ENCODE measurements around the gene PASK.

PASK gene

DNA sequence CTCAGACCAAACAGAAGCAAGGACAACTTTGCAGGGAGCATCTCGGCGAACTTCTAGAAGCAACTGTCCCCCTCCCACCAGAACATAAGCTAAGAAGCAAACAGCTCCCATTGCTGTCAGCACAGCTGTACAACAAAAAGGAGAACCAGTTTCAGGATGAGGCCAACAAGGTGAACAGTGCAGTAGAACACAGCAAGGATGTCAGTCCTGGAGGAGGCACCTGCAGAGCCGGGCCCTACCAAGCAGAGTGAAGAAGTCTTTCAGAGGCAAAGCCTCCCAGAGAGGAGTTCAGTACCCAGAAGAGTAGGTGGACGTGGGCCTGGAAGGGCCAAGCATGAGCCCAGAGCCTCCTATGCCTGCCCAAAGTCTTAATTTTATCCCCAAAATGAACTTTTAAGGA lies 1.0 kb downstream of the PASK start:
- no peak for DNase-seq (ENCODE audit: low read depth in 2 of 3, low spot score in 1 of 3)

DNA sequence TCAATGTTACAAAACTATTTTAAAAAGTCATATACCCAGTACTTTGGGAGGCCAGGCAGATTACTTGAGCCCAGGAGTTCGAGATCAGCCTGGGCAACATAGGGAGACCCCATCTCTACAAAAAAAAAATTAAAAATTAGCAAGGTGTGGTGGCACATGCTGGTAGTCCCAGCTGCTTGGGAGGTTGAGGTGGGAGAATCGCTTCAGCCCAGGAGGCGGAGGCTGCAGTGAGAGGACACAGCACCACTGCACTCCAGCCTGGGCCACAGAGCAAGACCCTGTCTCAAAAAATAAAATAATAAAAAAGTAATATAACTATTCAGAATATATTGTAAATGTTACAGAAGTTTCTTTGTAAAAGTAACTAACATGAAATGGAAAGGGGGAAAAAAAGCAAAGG lies 1.9 kb downstream of the PASK start:
- no peak for DNase-seq (ENCODE audit: low read depth in 2 of 3, low spot score in 1 of 3)

DNA sequence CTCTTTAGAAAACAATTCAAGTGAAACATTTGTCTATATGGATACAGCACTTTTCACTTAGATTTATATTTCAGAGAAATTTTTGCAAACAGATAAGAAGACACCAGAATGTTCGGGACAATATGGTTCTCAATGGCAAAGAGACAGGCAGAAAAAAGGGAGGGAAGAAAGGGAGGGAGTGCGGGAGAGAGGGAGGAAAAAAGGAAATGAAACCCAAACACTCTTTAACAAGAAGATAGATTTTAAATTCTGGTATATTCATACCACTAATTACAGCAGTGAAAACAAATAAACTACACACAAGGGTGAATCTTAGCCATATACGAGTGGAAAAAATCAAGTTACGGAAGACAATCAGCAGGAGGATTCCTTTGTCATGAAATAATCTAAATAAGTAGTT lies 3.0 kb downstream of the PASK start:
- DNase-seq (ENCODE audit: low read depth in 2 of 3, low spot score in 1 of 3) = no peak

- no peak for DNase-seq (ENCODE audit: low read depth in 2 of 3, low spot score in 1 of 3)
Observed at GRCh38 chr2:241142593-241142992, 6.7 kb downstream of the PASK start.

- DNase-seq (ENCODE audit: low read depth in 2 of 3, low spot score in 1 of 3) = no peak
Observed at GRCh38 chr2:241142063-241142462, 7.2 kb downstream of the PASK start.

DNA sequence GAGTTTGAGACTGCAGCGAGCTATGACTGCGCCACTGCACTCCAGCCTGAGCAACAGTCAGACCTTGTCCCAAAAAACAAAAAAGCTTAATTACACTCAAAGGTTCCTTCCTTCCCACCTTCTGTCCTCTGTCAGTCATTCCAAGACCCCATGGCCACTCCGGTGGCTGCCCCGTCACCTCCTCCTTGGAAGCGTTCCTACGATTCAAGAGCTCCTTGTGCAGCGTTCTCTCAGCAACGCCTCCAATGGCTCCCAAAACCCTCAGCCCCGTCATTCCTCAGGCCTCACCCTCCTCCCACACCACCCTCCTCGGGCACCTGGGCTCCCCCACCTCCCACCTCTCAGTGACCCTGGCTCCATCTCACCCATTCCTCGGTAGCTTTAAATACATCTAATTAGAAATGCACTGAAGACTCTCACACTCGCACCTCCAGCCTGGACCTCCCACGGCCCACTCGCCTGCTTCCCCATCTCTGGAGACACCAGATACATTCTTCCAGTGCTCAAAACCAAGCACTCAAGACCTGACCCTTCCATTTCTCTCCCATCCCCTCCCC lies 8.0 kb downstream of the PASK start:
- DNase-seq (ENCODE audit: low read depth in 2 of 3, low spot score in 1 of 3) = no peak

GRCh38 chr2:241140445-241140840 lies 8.8 kb downstream of the PASK start:
- DNase-seq (ENCODE audit: low read depth in 2 of 3, low spot score in 1 of 3) = no peak

DNA sequence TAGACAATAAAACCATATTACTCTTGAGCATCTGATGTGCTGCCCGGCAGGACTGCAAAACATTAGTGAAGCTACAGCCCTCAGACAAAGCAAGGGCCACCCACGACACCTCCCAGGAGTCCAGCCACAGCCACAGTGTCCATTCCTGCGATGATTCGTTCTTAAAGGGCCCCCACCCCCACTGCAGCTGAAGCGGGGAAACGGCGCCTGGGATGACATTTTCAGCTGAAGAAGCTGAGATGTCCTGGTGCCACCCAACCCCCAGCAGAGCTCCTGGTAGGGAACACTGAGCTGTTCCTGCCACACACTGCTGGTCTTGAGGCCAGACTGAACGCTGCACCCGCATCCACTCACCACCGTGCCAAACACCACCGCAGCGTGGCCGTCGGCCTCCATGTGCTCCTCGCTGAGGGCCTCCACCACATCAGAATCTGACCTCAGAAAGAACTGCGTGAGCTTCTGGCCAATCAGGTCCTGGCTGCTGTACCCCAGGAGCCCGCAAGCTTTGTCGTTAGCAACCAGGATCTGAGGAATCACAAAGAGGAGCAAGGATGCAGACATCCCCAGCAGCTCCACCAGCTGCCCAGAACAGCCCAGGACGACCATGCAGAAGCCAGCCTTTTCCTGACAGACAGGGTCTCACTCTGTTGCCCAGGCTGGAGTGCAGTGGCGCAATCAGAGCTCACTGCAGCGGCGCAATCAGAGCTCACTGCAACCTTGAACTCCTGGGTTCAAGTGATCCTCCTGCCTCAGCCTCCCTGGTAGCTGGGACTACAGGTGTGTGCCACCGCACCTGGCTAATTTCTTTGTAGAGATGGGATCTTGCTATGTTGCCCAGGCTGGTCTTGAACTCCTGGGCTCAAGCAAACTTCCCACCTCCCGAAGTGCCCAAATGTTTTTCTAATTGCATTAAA lies 9.5 kb downstream of the PASK start:
- DNase-seq (ENCODE audit: low read depth in 2 of 3, low spot score in 1 of 3) = no peak

DNA sequence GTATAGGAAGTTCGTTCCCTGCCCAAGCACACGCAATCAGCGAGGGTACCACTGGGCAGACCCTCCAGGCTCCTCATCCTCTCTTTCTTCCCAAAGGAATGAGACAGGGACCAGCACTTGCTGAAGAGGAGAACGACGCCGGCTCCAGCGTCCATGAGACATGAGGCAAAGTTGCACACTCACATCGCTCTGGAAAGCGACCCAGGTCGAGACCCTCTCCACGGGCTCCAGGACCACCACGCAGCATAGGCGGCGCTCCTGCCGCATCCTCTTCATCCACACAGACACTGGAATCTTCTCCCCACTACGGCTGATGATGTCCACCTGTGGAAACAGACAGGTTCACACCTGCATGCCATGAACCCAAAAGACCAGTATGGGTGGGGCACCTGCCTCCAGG lies 10.8 kb downstream of the PASK start:
- DNase-seq (ENCODE audit: low read depth in 2 of 3, low spot score in 1 of 3) = no peak

- no peak for DNase-seq (ENCODE audit: low read depth in 2 of 3, low spot score in 1 of 3)
Observed at GRCh38 chr2:241137276-241138190, 11.7 kb downstream of the PASK start.

- DNase-seq (ENCODE audit: low read depth in 2 of 3, low spot score in 1 of 3) = no peak
Observed at GRCh38 chr2:241136661-241137260, 12.5 kb downstream of the PASK start.

- DNase-seq (ENCODE audit: low read depth in 2 of 3, low spot score in 1 of 3) = no peak
Observed at GRCh38 chr2:241136191-241136590, 13.1 kb downstream of the PASK start.

DNA sequence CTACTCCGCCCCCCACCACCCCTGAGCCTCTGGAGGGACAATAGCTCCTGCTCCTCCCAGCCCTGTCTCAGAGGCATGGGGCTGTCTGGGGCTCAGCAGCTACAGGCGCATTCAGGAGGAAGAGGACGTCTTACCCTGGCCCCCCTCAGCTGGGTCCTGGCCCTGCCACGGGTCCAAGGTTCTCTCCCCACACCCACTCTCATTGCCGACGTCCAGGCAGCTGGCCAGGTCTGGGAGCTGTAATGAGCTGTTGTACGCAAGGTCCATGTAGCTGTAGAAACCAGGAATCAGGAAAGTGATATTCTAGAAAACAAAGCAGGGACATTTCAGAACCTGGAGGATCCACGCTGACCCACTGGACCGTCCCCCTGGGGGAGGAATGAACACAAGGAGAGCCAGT lies 13.5 kb downstream of the PASK start:
- DNase-seq (ENCODE audit: low read depth in 2 of 3, low spot score in 1 of 3) = no peak

DNA sequence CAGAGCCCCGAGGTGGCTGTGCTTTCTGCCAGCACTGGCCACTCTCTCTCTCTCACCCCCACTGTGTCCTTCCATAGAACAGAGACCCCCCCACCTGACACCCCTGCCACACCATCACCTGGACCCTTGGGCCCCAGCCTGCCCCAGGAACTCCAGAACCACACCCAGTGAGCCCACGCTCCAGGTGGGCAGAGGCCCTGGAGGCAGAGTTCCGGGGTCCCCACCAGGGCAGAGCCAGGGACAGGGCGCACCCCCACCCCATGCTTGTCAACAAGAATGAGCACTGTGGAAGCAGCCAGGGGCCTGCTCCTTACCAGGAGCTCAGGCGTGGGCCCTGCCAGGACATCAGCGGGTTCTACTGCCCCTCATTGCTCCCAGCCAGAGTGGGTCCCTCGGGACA lies 14.6 kb downstream of the PASK start:
- no peak for DNase-seq (ENCODE audit: low read depth in 2 of 3, low spot score in 1 of 3)

GRCh38 chr2:241133436-241133820 lies 15.8 kb downstream of the PASK start:
- DNase-seq (ENCODE audit: low read depth in 2 of 3, low spot score in 1 of 3) = no peak

DNA sequence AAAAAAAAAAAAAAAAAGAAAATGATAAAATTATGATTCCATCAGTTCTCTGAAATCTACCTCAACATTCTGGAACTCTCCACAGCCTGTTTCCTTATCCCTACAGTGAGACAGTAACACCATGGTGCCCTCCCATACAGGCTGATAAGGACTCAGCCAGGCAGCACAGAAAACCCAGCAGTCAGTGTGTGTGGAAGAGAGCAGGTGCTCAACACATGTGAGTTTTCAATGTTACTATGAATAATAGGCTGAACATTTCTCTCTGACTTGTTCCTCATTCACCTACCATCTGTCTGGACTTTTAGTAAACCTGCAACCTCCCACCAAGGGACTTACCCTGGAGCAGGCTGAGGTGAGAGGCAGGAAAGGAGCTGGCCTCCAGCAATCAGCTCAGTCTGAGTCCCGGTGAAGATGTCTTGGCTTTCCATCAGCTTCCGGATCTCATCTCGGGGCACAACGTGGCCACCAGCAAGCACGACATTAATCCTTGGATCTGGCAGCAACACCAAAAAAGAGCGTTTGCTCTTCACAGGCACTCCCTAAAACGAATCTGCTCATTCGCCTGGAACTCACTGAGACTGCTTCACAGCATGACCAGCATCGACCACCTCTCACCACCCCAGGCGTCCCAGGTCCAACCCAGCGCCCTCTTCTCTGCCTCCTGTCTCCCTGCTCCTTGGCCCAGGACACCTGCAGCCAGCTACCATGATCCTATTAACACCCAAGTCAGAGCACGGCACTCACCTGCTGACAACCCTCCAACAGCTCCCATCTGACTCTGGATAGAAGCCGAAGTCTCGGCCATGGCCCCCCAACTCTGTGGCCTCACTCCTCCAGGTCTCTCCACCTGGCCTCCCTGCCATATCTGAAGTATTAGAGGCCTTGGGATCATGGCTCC lies 16.5 kb downstream of the PASK start:
- no peak for DNase-seq (ENCODE audit: low read depth in 2 of 3, low spot score in 1 of 3)

- DNase-seq (ENCODE audit: low read depth in 2 of 3, low spot score in 1 of 3) = no peak
Observed at GRCh38 chr2:241131531-241131930, 17.7 kb downstream of the PASK start.

DNA sequence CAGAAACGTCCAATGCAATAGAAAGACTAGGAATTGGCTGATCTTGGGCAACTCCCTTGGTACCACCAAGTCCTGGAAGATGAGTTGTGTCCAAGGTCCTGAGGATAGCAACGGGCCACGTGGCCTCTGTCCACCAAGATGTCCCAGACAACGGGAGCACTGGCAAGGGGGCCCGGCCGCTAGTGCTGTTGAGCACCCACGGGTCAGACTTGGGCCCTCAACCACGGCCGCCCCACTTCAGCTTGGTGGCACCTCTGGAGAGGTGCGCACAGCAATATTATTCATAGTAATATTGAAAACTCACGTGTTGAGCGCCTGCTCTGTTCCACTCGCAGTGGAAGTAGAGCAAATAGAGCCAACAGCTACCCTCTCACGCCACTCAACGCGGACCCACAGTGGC lies 19.0 kb downstream of the PASK start:
- no peak for DNase-seq (ENCODE audit: low read depth in 2 of 3, low spot score in 1 of 3)

GRCh38 chr2:241129086-241129871 lies 20.0 kb downstream of the PASK start:
- DNase-seq (ENCODE audit: low read depth in 2 of 3, low spot score in 1 of 3) = no peak

- no peak for DNase-seq (ENCODE audit: low read depth in 2 of 3, low spot score in 1 of 3)
Observed at GRCh38 chr2:241128266-241128665, 21.0 kb downstream of the PASK start.
